GM12878 (cell line): Measurements from ENCODE around the gene RASSF8. TPM values are rescaled to one million over a fixed set of nuclear protein-coding genes. Genes with fewer than 3 reads are reported as not detected.
A peak's percentile ranks its signal among the peaks of the same experiment; 100 is the strongest.

Source experiments
- ATAC-seq: fragments of 200-7000 bp; cut with Tn5 transposase; 3 replicates; pipeline ENCODE4 v1.9.1; 2020; ENCODE audit warnings: mild to moderate bottlenecking, moderate library complexity
- BruUV-seq: library from RNA; stranded (reverse); fragments of 400-500 nt; replicated peaks from 2 replicates; lab custom pipeline; 2021; lab: Mats Ljungman, UMichigan
- CTCF ChIA-PET: fragments of 300-600 bp; sonication (Branson Sonifier 250); formaldehyde crosslinking; extraction: SDS; loops from one replicate; lab custom pipeline; 2021; ENCODE audit warnings: inconsistent platforms; lab: Yijun Ruan, JAX
- POLR2A ChIA-PET: fragments of 350-600 bp; formaldehyde crosslinking; extraction: SDS; loops from one replicate; lab custom pipeline; 2021; ENCODE audit warnings: inconsistent platforms; lab: Charles Lee
- RAD21 ChIA-PET: fragments of 300-600 bp; sonication (Branson Sonifier 250); formaldehyde crosslinking; loops from one replicate; lab custom pipeline; 2023; ENCODE audit warnings: antibody characterized with exemption; ENCODE audit not compliant: unreplicated experiment; lab: Charles Lee
- SMC1A ChIA-PET: fragments of 300-600 bp; sonication (Branson Sonifier 250); formaldehyde crosslinking; loops from one replicate; lab custom pipeline; 2023; ENCODE audit not compliant: unreplicated experiment, uncharacterized antibody; lab: Charles Lee
- DNase-seq: peaks from one replicate; pipeline ENCODE4 v3.0.0-alpha.2; 2011; ENCODE audit warnings: low read depth, low spot score
- FAIRE-seq: peaks from 3 replicates; lab custom pipeline; 2011; peaks lifted over from hg19 to GRCh38; lab: Jason Lieb, UNC
- H2AFZ ChIP-seq: 2 replicates; pipeline ENCODE4 v1.6.0; 2011; ENCODE audit warnings: low read depth, low read length, control low read depth; ENCODE audit not compliant: control insufficient read depth
- H3K27ac ChIP-seq: 2 replicates; pipeline ENCODE4 v1.5.1; 2011; ENCODE audit warnings: control low read depth; ENCODE audit not compliant: control insufficient read depth, insufficient read depth
- H3K27me3 ChIP-seq, 2 experiments: replicated peaks in 1 of 2; 2 replicates each; pipeline versions ENCODE4 v1.6.0 to v1.6.1; 2011; ENCODE audit warnings: low read length in 1 of 2; ENCODE audit not compliant: control insufficient read depth in 2 of 2, insufficient read depth in 2 of 2
- H3K36me3 ChIP-seq, 2 experiments: 2 replicates each; pipeline ENCODE4 v1.5.1; 2011; ENCODE audit warnings: low read length in 1 of 2; ENCODE audit not compliant: control insufficient read depth in 2 of 2, insufficient read depth in 2 of 2
- H3K4me1 ChIP-seq: 2 replicates; pipeline ENCODE4 v1.6.1; 2011; ENCODE audit warnings: mild to moderate bottlenecking, low read length, moderate library complexity, mixed read lengths; ENCODE audit not compliant: control insufficient read depth, insufficient read depth
- H3K4me2 ChIP-seq: 2 replicates; pipeline ENCODE4 v1.6.0; 2011; ENCODE audit warnings: control low read depth; ENCODE audit not compliant: control insufficient read depth, insufficient read depth
- H3K4me3 ChIP-seq: fragments of 200-600 bp; sonication (generic); 2 replicates; pipeline ENCODE4 v1.5.1; 2016
- H3K79me2 ChIP-seq: 2 replicates; pipeline ENCODE4 v1.6.0; 2011; ENCODE audit warnings: low read length; ENCODE audit not compliant: control insufficient read depth, insufficient read depth
- H3K9ac ChIP-seq: 2 replicates; pipeline ENCODE4 v1.8.0; 2011; ENCODE audit warnings: low read length, control low read depth, mixed read lengths; ENCODE audit not compliant: control insufficient read depth, insufficient read depth
- H3K9me3 ChIP-seq: replicated peaks from 3 replicates; pipeline ENCODE4 v1.5.1; 2011; ENCODE audit warnings: mild to moderate bottlenecking, low read length; ENCODE audit not compliant: control insufficient read depth, insufficient read depth
- H4K20me1 ChIP-seq: 2 replicates; pipeline ENCODE4 v1.6.0; 2011; ENCODE audit not compliant: control insufficient read depth, insufficient read depth
- BHLHE40 ChIP-seq, 2 experiments: fragments of 450-650 bp in 1 of 2; IDR thresholded peaks; 2 replicates each; pipeline ENCODE4 v1.6.1; 2011 to 2017; ENCODE audit warnings: low read depth in 2 of 2, borderline replicate concordance in 1 of 2, improper control_type of control experiment in 1 of 2, low read length in 1 of 2, mild to moderate bottlenecking in 1 of 2
- CHD1 ChIP-seq: IDR thresholded peaks from 2 replicates; pipeline ENCODE4 v1.6.1; 2012; ENCODE audit warnings: low read depth, low read length, improper control_type of control experiment
- CREB1 ChIP-seq: IDR thresholded peaks from 2 replicates; pipeline ENCODE4 v1.6.1; 2012; ENCODE audit warnings: low read depth, mild to moderate bottlenecking, inconsistent platforms
- EED ChIP-seq: sonication (generic); IDR thresholded peaks from 2 replicates; pipeline ENCODE4 v1.6.1; 2016; ENCODE audit warnings: antibody characterized with exemption, low read depth
- EP300 ChIP-seq, 2 experiments: fragments of 150-350 bp in 1 of 2; IDR thresholded peaks; 2 replicates each; pipeline ENCODE4 v1.6.1; 2011 to 2012; ENCODE audit warnings: low read depth in 2 of 2, low read length in 2 of 2, borderline replicate concordance in 1 of 2, improper control_type of control experiment in 1 of 2, inconsistent platforms in 1 of 2; ENCODE audit not compliant: control insufficient read depth in 1 of 2
- FOXM1 ChIP-seq: IDR thresholded peaks from 2 replicates; pipeline ENCODE4 v1.6.1; 2012; ENCODE audit warnings: low read depth, mild to moderate bottlenecking, inconsistent platforms, low read length, moderate library complexity
- KDM1A ChIP-seq: fragments of 200-600 bp; sonication (generic); IDR thresholded peaks from 2 replicates; pipeline ENCODE4 v1.6.1; 2016; ENCODE audit warnings: borderline replicate concordance
- MEF2A ChIP-seq: IDR thresholded peaks from 2 replicates; pipeline ENCODE4 v1.6.1; 2011; ENCODE audit warnings: low read depth, mild to moderate bottlenecking, low read length, moderate library complexity; ENCODE audit not compliant: insufficient read depth
- RB1 ChIP-seq: fragments of 450-650 bp; formaldehyde crosslinking; IDR thresholded peaks from 2 replicates; pipeline ENCODE4 v1.6.1; 2017; ENCODE audit warnings: mild to moderate bottlenecking, borderline replicate concordance
- RELA ChIP-seq: fragments of 450-650 bp; IDR thresholded peaks from 2 replicates; pipeline ENCODE4 v1.8.0; 2014; ENCODE audit warnings: borderline replicate concordance; ENCODE audit not compliant: partially characterized antibody
- SREBF1 ChIP-seq: IDR thresholded peaks from 2 replicates; pipeline ENCODE4 v1.6.1; 2012; ENCODE audit warnings: mild to moderate bottlenecking, low read length
- WRNIP1 ChIP-seq: IDR thresholded peaks from 2 replicates; pipeline ENCODE4 v1.6.1; 2011; ENCODE audit warnings: low read depth, low read length, improper control_type of control experiment, borderline replicate concordance
- YY1 ChIP-seq: IDR thresholded peaks from 2 replicates; pipeline ENCODE4 v1.6.1; 2011; ENCODE audit warnings: low read depth, mild to moderate bottlenecking, low read length
- ZNF24 ChIP-seq: fragments of 450-650 bp; IDR thresholded peaks from 2 replicates; pipeline ENCODE4 v1.6.1; 2017; ENCODE audit warnings: antibody characterized with exemption, mild to moderate bottlenecking
- WGBS: methylation state at CpG from one replicate; pipeline ENCODE4 v1.1.6; 2016; ENCODE audit warnings: low lambda C conversion rate; ENCODE audit not compliant: insufficient replicate concordance, insufficient coverage; ENCODE audit errors: missing lambda C conversion rate; 5-methylcytosine and 5-hydroxymethylcytosine counted together
- in situ Hi-C: fragments of 300-500 bp; cut with MboI; formaldehyde crosslinking; loops from 9 replicates; pipeline ENCODE4 v1.14.3; 2018; ENCODE audit warnings: mixed read lengths
- intact Hi-C: fragments of 100-400 bp; cut with micrococcal nuclease; formaldehyde crosslinking; loops from one replicate; pipeline ENCODE4 v1.14.2; 2022; ENCODE audit not compliant: unreplicated experiment
- polyA plus RNA-seq, 11 experiments: library from polyadenylated mRNA; depleted of rRNA in 4 of 11; unstranded in 6 of 11; stranded (reverse) in 5 of 11; fragments of >200 nt; fragmentation: Nextera tagmentation in 4 of 11; fragmentation: Illumina TruSeq in 1 of 11; extraction: Ambion mirVana in 4 of 11; extraction: Trizol in 1 of 11; gene quantifications; 1 replicate in 1 of 11; 2 replicates in 10 of 11; pipeline versions ENCODE4 v1.2.1 to v1.2.3, GENCODE V29; 2011 to 2016; ENCODE audit warnings: inconsistent platforms in 2 of 11, missing spikeins in 2 of 11, low read depth in 1 of 11
- total RNA-seq, 4 experiments: library from RNA; depleted of rRNA in 3 of 4; stranded (reverse); fragments of >200 nt in 3 of 4; fragmentation: Illumina TruSeq in 1 of 4; extraction: Trizol in 1 of 4; gene quantifications; 2 replicates each; pipeline versions ENCODE4 v1.2.1 to v1.2.3, GENCODE V29; 2013 to 2021
- TF ChIP-seq, protein P1 (sequence below): IDR thresholded peaks from 2 replicates; pipeline ENCODE4 v1.6.1; 2012; ENCODE audit warnings: low read length, inconsistent platforms
- TF ChIP-seq, protein P2 (sequence below): fragments of 450-650 bp; IDR thresholded peaks from 2 replicates; pipeline ENCODE4 v1.6.1; 2014; ENCODE audit warnings: mild to moderate bottlenecking
- TF ChIP-seq, protein P3 (sequence below): fragments of 450-650 bp; conservative IDR thresholded peaks from 2 replicates; pipeline ENCODE4 v1.6.1; 2017; ENCODE audit warnings: mild to moderate bottlenecking, moderate library complexity

Gene RASSF8
- total and polyA plus RNA-seq, 10 of the 15 experiments (the other 5 are each of a cell fraction or from before 2014, with no cell fraction given) = 0.06 to 0.18 (median 0.08) TPM; not detected in 6

DNA sequence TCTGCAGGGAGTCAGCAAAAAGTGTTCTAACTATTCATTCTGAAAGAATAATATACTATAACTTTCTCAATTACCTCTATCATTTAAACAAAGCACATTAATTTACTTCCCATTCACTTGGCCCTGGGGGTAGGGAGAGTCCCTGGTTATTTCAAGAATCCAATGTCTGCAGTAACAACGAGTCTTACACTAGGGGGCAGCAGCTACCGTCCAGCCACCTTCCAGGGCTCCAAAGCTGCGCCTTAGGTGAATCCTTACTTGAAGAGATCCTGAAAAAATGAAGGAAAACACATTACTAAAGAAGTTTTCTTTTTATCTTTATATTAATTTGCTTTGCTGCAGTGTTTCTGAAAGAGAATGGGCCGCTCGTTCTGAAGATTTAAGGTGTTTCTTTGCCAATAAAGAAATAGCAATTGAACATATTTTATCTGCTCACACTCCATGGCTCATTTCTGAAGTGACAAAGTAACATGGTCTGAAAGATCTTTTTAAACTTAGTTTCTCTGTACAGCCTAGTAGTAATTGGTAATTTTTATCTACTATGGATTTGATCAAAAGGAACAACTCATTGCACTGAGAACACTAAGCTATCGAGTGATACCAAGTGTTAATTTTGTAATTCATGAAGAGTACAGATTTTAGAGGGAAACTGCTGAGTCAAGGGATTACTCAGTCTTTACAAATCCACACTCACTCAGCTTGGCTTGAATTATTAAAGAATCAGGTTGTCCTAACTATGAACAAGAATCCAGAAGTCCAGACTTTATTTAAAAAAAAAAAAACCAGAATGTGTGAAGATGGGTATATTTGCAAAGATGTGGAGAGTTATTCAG, 138.8 kb downstream of the RASSF8 start:
- no peak overlapping the region for H3K4me2 ChIP-seq
- in situ Hi-C loops = no loop called here
- ChIA-PET CTCF (interaction anchor here (0.6 to 7.8 kb wide), 41 partner anchors 8 to 914 kb away, joined by 3 to 63 read pairs (median 4); no protein-coding TSS in a partner anchor), POLR2A (no interaction called here), SMC1A (interaction anchor here (0.7 to 2.5 kb wide), 17 partner anchors 9 to 605 kb away, joined by 3 to 16 read pairs (median 4); no protein-coding TSS in a partner anchor), RAD21 (interaction anchor here (0.7 to 2.1 kb wide), 12 partner anchors 14 to 909 kb away, joined by 3 to 13 read pairs (median 3); no protein-coding TSS in a partner anchor)
- H3K27ac ChIP-seq = no peak overlapping the region
- no peaks in the 10 kb centered on the region for H3K79me2 ChIP-seq
- 17% methylated on average over 6 of the region's 6 CpGs for WGBS
- H3K9me3 ChIP-seq = no peaks in the 10 kb centered on the region
- H4K20me1 ChIP-seq = no peaks in the 10 kb centered on the region
- H3K4me3 ChIP-seq = no peak overlapping the region
- BruUV-seq = no TSS peak
- intact Hi-C loops = loop anchor here (5.0 to 10.0 kb wide), 2 partner anchors 518 to 555 kb away; no protein-coding TSS in a partner anchor
- peak; percentile 93 for FAIRE-seq
- no peaks in the 10 kb centered on the region for H3K4me1 ChIP-seq
- H3K36me3 ChIP-seq = no peaks in the 10 kb centered on the region
- ATAC-seq = peak; percentile 97
- DNase-seq = no peak
- peaks cover 0 to 13% of the 10 kb centered on the region in 2 experiments; a peak in 2 of 4 replicates for H3K27me3 ChIP-seq
- H2AFZ ChIP-seq = no peak overlapping the region
- H3K9ac ChIP-seq = no peak overlapping the region
- TF ChIP-seq WRNIP1 (no peak), KDM1A (no peak), BHLHE40 (IDR thresholded peaks at IDR 0.05; ENCODE audit: borderline replicate concordance in 1 of 2, low read depth in 2 of 2, low read length in 1 of 2) (0 out of 4 replicates have a peak, but pooled peaks of 1 of the 2 experiments have one; percentile 17), RB1 (peak; percentile 32; the same call in 1 of the 2 replicates), YY1 (peak; percentile 46; the same call in 1 of the 2 replicates), EED (no peak), MEF2A (0 out of 2 replicates have a peak, but pooled peaks have one; percentile 27), CHD1 (no peak), CREB1 (no peak), SREBF1 (no peak), FOXM1 (no peak), EP300 (IDR thresholded peaks at IDR 0.05; ENCODE audit: borderline replicate concordance in 1 of 2, control insufficient read depth in 1 of 2, low read depth in 2 of 2, low read length in 2 of 2) (no peak), RELA (peak; percentile 17), ZNF24 (no peak)
- TF ChIP-seq, protein P1, sequence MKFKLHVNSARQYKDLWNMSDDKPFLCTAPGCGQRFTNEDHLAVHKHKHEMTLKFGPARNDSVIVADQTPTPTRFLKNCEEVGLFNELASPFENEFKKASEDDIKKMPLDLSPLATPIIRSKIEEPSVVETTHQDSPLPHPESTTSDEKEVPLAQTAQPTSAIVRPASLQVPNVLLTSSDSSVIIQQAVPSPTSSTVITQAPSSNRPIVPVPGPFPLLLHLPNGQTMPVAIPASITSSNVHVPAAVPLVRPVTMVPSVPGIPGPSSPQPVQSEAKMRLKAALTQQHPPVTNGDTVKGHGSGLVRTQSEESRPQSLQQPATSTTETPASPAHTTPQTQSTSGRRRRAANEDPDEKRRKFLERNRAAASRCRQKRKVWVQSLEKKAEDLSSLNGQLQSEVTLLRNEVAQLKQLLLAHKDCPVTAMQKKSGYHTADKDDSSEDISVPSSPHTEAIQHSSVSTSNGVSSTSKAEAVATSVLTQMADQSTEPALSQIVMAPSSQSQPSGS = no peak
- TF ChIP-seq, protein P2, sequence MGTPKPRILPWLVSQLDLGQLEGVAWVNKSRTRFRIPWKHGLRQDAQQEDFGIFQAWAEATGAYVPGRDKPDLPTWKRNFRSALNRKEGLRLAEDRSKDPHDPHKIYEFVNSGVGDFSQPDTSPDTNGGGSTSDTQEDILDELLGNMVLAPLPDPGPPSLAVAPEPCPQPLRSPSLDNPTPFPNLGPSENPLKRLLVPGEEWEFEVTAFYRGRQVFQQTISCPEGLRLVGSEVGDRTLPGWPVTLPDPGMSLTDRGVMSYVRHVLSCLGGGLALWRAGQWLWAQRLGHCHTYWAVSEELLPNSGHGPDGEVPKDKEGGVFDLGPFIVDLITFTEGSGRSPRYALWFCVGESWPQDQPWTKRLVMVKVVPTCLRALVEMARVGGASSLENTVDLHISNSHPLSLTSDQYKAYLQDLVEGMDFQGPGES = no peak
- TF ChIP-seq, protein P3, sequence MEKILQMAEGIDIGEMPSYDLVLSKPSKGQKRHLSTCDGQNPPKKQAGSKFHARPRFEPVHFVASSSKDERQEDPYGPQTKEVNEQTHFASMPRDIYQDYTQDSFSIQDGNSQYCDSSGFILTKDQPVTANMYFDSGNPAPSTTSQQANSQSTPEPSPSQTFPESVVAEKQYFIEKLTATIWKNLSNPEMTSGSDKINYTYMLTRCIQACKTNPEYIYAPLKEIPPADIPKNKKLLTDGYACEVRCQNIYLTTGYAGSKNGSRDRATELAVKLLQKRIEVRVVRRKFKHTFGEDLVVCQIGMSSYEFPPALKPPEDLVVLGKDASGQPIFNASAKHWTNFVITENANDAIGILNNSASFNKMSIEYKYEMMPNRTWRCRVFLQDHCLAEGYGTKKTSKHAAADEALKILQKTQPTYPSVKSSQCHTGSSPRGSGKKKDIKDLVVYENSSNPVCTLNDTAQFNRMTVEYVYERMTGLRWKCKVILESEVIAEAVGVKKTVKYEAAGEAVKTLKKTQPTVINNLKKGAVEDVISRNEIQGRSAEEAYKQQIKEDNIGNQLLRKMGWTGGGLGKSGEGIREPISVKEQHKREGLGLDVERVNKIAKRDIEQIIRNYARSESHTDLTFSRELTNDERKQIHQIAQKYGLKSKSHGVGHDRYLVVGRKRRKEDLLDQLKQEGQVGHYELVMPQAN = no peak
